B cell (primary cell): ENCODE data around the gene DNAJC11. TPM values are rescaled to one million over a fixed set of nuclear protein-coding genes. Genes with fewer than 3 reads are reported as not detected.

ENCODE experiments used
- ATAC-seq: fragments of 200-7000 bp; cut with Tn5 transposase; one replicate; pipeline ENCODE4 v1.10.0; 2021; ENCODE audit warnings: low read depth, mild to moderate bottlenecking, moderate number of reproducible peaks, moderate library complexity
- CTCF ChIA-PET: fragments of 350-600 bp; sonication (Branson Sonifier 250); formaldehyde crosslinking; loops from one replicate; lab custom pipeline; 2021; ENCODE audit warnings: antibody characterized with exemption, inconsistent platforms; lab: Charles Lee
- POLR2A ChIA-PET: fragments of 350-600 bp; sonication (Branson Sonifier 250); formaldehyde crosslinking; loops from one replicate; lab custom pipeline; 2021; ENCODE audit warnings: antibody characterized with exemption; lab: Charles Lee
- DNase-seq: peaks from one replicate; pipeline ENCODE4 v3.0.0; 2013
- H2AFZ ChIP-seq: 2 replicates; pipeline ENCODE4 v1.6.1; 2012; ENCODE audit warnings: mild to moderate bottlenecking, low read depth, low read length; ENCODE audit not compliant: insufficient read depth, poor library complexity, severe bottlenecking
- H3K27ac ChIP-seq, 2 donors: 1 replicate in 1 of 2; 2 replicates in 1 of 2; pipeline ENCODE4 v1.5.1; 2012 to 2013; ENCODE audit warnings: low read length in 2 of 2, mild to moderate bottlenecking in 2 of 2, moderate library complexity in 1 of 2
- H3K27me3 ChIP-seq, 4 experiments: fragments of 200-600 bp in 1 of 4; sonication (generic) in 1 of 4; replicated peaks in 1 of 4; 1 replicate in 2 of 4; 2 replicates in 2 of 4; pipeline versions ENCODE4 v1.6.1 to v1.7.0; 2013 to 2016; ENCODE audit warnings: low read length in 3 of 4, mild to moderate bottlenecking in 2 of 4, mixed read lengths in 1 of 4, moderate library complexity in 1 of 4; ENCODE audit not compliant: insufficient read depth in 4 of 4, control insufficient read depth in 3 of 4; ENCODE audit errors: control extremely low read depth in 1 of 4
- H3K36me3 ChIP-seq, 2 experiments: replicated peaks in 1 of 2; 1 replicate in 1 of 2; 2 replicates in 1 of 2; pipeline versions ENCODE4 v1.6.1 to v1.7.1; 2013; ENCODE audit warnings: low read length in 1 of 2; ENCODE audit not compliant: insufficient read depth in 2 of 2, control insufficient read depth in 1 of 2; ENCODE audit errors: control extremely low read depth in 1 of 2, extremely low read depth in 1 of 2
- H3K4me1 ChIP-seq, 2 donors: fragments of 200-600 bp in 1 of 2; sonication (generic) in 1 of 2; 1 replicate in 1 of 2; 2 replicates in 1 of 2; pipeline versions ENCODE4 v1.5.1 to v1.6.1; 2013 to 2017; ENCODE audit warnings: low read length in 2 of 2; ENCODE audit not compliant: control insufficient read depth in 2 of 2, insufficient read depth in 2 of 2
- H3K4me2 ChIP-seq: replicated peaks from 2 replicates; pipeline ENCODE3; 2012; ENCODE audit warnings: mild to moderate bottlenecking, low read depth, low read length; ENCODE audit not compliant: poor library complexity, severe bottlenecking
- H3K4me3 ChIP-seq, 5 experiments: fragments of 200-600 bp in 1 of 5; sonication (generic) in 1 of 5; 1 replicate in 3 of 5; 2 replicates in 2 of 5; pipeline versions ENCODE4 v1.5.1 to v1.7.0; 2011 to 2016; ENCODE audit warnings: low read length in 4 of 5, mild to moderate bottlenecking in 4 of 5, low read depth in 2 of 5, control low read depth in 1 of 5, moderate library complexity in 1 of 5; ENCODE audit not compliant: insufficient read depth in 1 of 5; ENCODE audit errors: control extremely low read depth in 1 of 5, extremely low read depth in 1 of 5
- H3K79me2 ChIP-seq: fragments of 200-600 bp; sonication (generic); one replicate; pipeline ENCODE4 v1.6.0; 2016; ENCODE audit warnings: low read length; ENCODE audit not compliant: control insufficient read depth, insufficient read depth
- H3K9ac ChIP-seq: fragments of 200-600 bp; sonication (generic); 2 replicates; pipeline ENCODE4 v1.6.1; 2017; ENCODE audit warnings: mild to moderate bottlenecking, low read length, moderate library complexity
- H3K9me3 ChIP-seq, 3 donors: one replicate each; pipeline versions ENCODE4 v1.6.1 to v1.7.1; 2013; ENCODE audit warnings: low read length in 2 of 3; ENCODE audit not compliant: control insufficient read depth in 2 of 3, insufficient read depth in 1 of 3; ENCODE audit errors: control extremely low read depth in 1 of 3
- H4K20me1 ChIP-seq: 2 replicates; pipeline ENCODE4 v1.6.0; 2012; ENCODE audit warnings: mild to moderate bottlenecking, low read length; ENCODE audit not compliant: insufficient read depth, control insufficient read depth, poor library complexity, severe bottlenecking
- H3K27ac Mint-ChIP-seq: one replicate; pipeline ENCODE4 v1.8.0; 2021; ENCODE audit warnings: mixed read lengths
- H3K27me3 Mint-ChIP-seq: one replicate; pipeline ENCODE4 v1.8.0; 2021; ENCODE audit warnings: mixed read lengths
- H3K4me1 Mint-ChIP-seq: one replicate; pipeline ENCODE4 v1.8.0; 2021; ENCODE audit warnings: mixed read lengths
- H3K4me3 Mint-ChIP-seq: one replicate; pipeline ENCODE4 v1.8.0; 2021; ENCODE audit warnings: mixed read lengths
- H3K9me3 Mint-ChIP-seq: one replicate; pipeline ENCODE4 v1.8.0; 2022; ENCODE audit warnings: mixed read lengths; ENCODE audit not compliant: insufficient read depth
- EZH2 ChIP-seq: IDR thresholded peaks from 2 replicates; pipeline ENCODE4 v1.6.1; 2012; ENCODE audit warnings: borderline replicate concordance, low read depth, mild to moderate bottlenecking, moderate library complexity, low read length; ENCODE audit not compliant: insufficient read depth, poor library complexity, severe bottlenecking
- WGBS: methylation state at CpG from one replicate; pipeline ENCODE4 v1.1.5; 2013; ENCODE audit warnings: missing lambda C conversion rate; ENCODE audit not compliant: insufficient coverage; 5-methylcytosine and 5-hydroxymethylcytosine counted together
- intact Hi-C: fragments of 100-400 bp; cut with micrococcal nuclease; formaldehyde crosslinking; loops from one replicate; pipeline ENCODE4 v1.10.0; 2022
- polyA plus RNA-seq: library from polyadenylated mRNA; depleted of rRNA; stranded (reverse); fragments of >200 nt; gene quantifications from 2 replicates; pipeline ENCODE4 v1.2.3, GENCODE V29; 2012
- total RNA-seq, 2 donors: library from RNA; stranded (reverse); fragments of 120-200 nt in 1 of 2; gene quantifications; 1 replicate in 1 of 2; 2 replicates in 1 of 2; pipeline versions ENCODE4 v1.2.3 to v1.2.4, GENCODE V29; 2013 to 2022
- TF ChIP-seq, protein P1 (sequence below): fragments of 200-600 bp; IDR thresholded peaks from one replicate; pipeline ENCODE4 v1.8.0; 2022; ENCODE audit warnings: antibody characterized with exemption, mild to moderate bottlenecking

The DNAJC11 gene
- total and polyA plus RNA-seq, 2 donors (not counting 1 experiment from before 2014, with no cell fraction given), result 29.2 to 51.6 TPM

- Histone ChIP-seq H3K4me3 (no peak overlapping the region), H3K9ac (no peak overlapping the region), H3K4me1 (no peaks in the 10 kb centered on the region), H3K79me2 (no peaks in the 10 kb centered on the region), H3K4me2 (no peak overlapping the region), H3K9me3 (no peaks in the 10 kb centered on the region), H3K27me3 (no peaks in the 10 kb centered on the region), H4K20me1 (no peaks in the 10 kb centered on the region), H3K27ac (no peak overlapping the region), H2AFZ (no peak overlapping the region), H3K36me3 (peaks cover 2 to 36% of the 10 kb centered on the region in 2 experiments)
- H3K4me3 Mint-ChIP-seq, result no peak overlapping the region
- TF ChIP-seq EZH2, result no peak
- TF ChIP-seq, protein P1, sequence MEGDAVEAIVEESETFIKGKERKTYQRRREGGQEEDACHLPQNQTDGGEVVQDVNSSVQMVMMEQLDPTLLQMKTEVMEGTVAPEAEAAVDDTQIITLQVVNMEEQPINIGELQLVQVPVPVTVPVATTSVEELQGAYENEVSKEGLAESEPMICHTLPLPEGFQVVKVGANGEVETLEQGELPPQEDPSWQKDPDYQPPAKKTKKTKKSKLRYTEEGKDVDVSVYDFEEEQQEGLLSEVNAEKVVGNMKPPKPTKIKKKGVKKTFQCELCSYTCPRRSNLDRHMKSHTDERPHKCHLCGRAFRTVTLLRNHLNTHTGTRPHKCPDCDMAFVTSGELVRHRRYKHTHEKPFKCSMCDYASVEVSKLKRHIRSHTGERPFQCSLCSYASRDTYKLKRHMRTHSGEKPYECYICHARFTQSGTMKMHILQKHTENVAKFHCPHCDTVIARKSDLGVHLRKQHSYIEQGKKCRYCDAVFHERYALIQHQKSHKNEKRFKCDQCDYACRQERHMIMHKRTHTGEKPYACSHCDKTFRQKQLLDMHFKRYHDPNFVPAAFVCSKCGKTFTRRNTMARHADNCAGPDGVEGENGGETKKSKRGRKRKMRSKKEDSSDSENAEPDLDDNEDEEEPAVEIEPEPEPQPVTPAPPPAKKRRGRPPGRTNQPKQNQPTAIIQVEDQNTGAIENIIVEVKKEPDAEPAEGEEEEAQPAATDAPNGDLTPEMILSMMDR, result no peak
- H3K27me3 Mint-ChIP-seq, result no peaks in the 10 kb centered on the region
- 94% methylated on average over 6 of the region's 6 CpGs for WGBS
- ATAC-seq (no peak), DNase-seq (no peak)
- intact Hi-C loops, result no loop called here
- H3K27ac Mint-ChIP-seq, result no peak overlapping the region
- H3K9me3 Mint-ChIP-seq, result no peaks in the 10 kb centered on the region
- no peaks in the 10 kb centered on the region for H3K4me1 Mint-ChIP-seq
- CTCF ChIA-PET, result no interaction called here
- POLR2A ChIA-PET, result no interaction called here
Measured at GRCh38 chr1:6652986-6653385, 48.6 kb downstream of the DNAJC11 start.

- H3K4me2 ChIP-seq, result no peak overlapping the region
- no peak overlapping the region for H3K27ac ChIP-seq
- H3K79me2 ChIP-seq, result no peaks in the 10 kb centered on the region
- H3K4me1 Mint-ChIP-seq, result no peaks in the 10 kb centered on the region
- intact Hi-C loops, result no loop called here
- H3K27ac Mint-ChIP-seq, result no peak overlapping the region
- H4K20me1 ChIP-seq, result no peaks in the 10 kb centered on the region
- CTCF ChIA-PET, result interaction anchor here (1.4 kb wide), 1 partner anchor 166 kb away, joined by 6 read pairs; no protein-coding TSS in a partner anchor
- TF ChIP-seq, protein P1, result no peak
- TF ChIP-seq EZH2, result no peak
- no peaks in the 10 kb centered on the region for H3K4me1 ChIP-seq
- H3K4me3 Mint-ChIP-seq, result no peak overlapping the region
- 97% methylated on average over 10 of the region's 17 CpGs for WGBS
- no peaks in the 10 kb centered on the region for H3K9me3 ChIP-seq
- no peak for DNase-seq
- POLR2A ChIA-PET, result interaction anchor here (0.6 kb wide), 1 partner anchor 64 kb away, joined by 8 read pairs; no protein-coding TSS in a partner anchor
- no peak overlapping the region for H2AFZ ChIP-seq
- no peak overlapping the region for H3K9ac ChIP-seq
- H3K9me3 Mint-ChIP-seq, result no peaks in the 10 kb centered on the region
- no peak for ATAC-seq
- no peaks in the 10 kb centered on the region for H3K27me3 Mint-ChIP-seq
- H3K27me3 ChIP-seq, result no peaks in the 10 kb centered on the region
- H3K36me3 ChIP-seq, result peaks cover 1 to 35% of the 10 kb centered on the region in 2 experiments
- no peak overlapping the region for H3K4me3 ChIP-seq
Measured at GRCh38 chr1:6651909-6652308, 49.7 kb downstream of the DNAJC11 start.
